ENCODE data around the gene CHSY1. TPM values are rescaled to one million over a fixed set of nuclear protein-coding genes. Genes with fewer than 3 reads are reported as not detected.

CHSY1 gene
- polyA plus RNA-seq, 1 donor from 2014 or later: 16.1 TPM

DNA sequence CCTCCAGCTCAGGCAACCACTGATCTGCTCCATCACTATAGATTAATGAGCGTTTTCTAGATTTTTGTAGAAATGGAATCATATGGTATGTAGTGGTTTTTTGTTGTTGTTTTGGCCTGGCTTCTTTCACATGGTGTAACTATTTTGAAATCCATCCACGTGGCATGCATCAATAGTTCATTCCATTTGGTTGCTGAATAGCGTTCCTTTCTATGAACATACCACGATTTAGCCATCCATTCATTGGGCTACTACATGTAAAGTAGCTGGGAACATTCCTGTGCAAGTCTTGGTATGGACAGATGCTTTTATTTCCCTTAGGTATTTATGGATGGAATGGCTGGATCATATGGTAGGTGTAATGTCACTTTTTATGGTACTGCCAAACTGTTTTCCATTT is 10.7 kb upstream of the CHSY1 start:
- Histone ChIP-seq H3K9ac (ENCODE audit: low read length) (no peak overlapping the region), H3K36me3 (ENCODE audit: insufficient read depth, low read length) (no peaks in the 10 kb centered on the region), H2AFZ (ENCODE audit: low read depth, low read length) (no peak overlapping the region), H3K4me2 (ENCODE audit: low read length) (no peak overlapping the region), H3K4me3 (ENCODE audit: low read length) (no peak overlapping the region), H3F3A (ENCODE audit: insufficient read depth, low read length, poor library complexity, severe bottlenecking) (no peaks in the 10 kb centered on the region), H4K20me1 (ENCODE audit: insufficient read depth) (no peaks in the 10 kb centered on the region), H3K27me3 (ENCODE audit: insufficient read depth, low read depth, low read length) (no peaks in the 10 kb centered on the region), H3K27ac (ENCODE audit: low read length) (no peak overlapping the region), H3K9me3 (ENCODE audit: low read length) (no peaks in the 10 kb centered on the region), H3K9me2 (ENCODE audit: insufficient read depth, low read length) (no peaks in the 10 kb centered on the region), H3K79me2 (replicated peaks; ENCODE audit: insufficient read depth, low read length) (no peaks in the 10 kb centered on the region)
- TF ChIP-seq MXI1 (conservative IDR thresholded peaks at IDR 0.05; ENCODE audit: poor library complexity, severe bottlenecking): no peak
- no peak for TF ChIP-seq EZH2 (IDR thresholded peaks at IDR 0.05; ENCODE audit: borderline replicate concordance, insufficient read depth, low read length, poor library complexity, severe bottlenecking)
- TF ChIP-seq, protein P1, sequence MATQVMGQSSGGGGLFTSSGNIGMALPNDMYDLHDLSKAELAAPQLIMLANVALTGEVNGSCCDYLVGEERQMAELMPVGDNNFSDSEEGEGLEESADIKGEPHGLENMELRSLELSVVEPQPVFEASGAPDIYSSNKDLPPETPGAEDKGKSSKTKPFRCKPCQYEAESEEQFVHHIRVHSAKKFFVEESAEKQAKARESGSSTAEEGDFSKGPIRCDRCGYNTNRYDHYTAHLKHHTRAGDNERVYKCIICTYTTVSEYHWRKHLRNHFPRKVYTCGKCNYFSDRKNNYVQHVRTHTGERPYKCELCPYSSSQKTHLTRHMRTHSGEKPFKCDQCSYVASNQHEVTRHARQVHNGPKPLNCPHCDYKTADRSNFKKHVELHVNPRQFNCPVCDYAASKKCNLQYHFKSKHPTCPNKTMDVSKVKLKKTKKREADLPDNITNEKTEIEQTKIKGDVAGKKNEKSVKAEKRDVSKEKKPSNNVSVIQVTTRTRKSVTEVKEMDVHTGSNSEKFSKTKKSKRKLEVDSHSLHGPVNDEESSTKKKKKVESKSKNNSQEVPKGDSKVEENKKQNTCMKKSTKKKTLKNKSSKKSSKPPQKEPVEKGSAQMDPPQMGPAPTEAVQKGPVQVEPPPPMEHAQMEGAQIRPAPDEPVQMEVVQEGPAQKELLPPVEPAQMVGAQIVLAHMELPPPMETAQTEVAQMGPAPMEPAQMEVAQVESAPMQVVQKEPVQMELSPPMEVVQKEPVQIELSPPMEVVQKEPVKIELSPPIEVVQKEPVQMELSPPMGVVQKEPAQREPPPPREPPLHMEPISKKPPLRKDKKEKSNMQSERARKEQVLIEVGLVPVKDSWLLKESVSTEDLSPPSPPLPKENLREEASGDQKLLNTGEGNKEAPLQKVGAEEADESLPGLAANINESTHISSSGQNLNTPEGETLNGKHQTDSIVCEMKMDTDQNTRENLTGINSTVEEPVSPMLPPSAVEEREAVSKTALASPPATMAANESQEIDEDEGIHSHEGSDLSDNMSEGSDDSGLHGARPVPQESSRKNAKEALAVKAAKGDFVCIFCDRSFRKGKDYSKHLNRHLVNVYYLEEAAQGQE (IDR thresholded peaks at IDR 0.05; ENCODE audit: borderline replicate concordance): no peak
- no peak for TF ChIP-seq SMC3 (conservative IDR thresholded peaks at IDR 0.05; ENCODE audit: poor library complexity)
- TF ChIP-seq, protein P2, sequence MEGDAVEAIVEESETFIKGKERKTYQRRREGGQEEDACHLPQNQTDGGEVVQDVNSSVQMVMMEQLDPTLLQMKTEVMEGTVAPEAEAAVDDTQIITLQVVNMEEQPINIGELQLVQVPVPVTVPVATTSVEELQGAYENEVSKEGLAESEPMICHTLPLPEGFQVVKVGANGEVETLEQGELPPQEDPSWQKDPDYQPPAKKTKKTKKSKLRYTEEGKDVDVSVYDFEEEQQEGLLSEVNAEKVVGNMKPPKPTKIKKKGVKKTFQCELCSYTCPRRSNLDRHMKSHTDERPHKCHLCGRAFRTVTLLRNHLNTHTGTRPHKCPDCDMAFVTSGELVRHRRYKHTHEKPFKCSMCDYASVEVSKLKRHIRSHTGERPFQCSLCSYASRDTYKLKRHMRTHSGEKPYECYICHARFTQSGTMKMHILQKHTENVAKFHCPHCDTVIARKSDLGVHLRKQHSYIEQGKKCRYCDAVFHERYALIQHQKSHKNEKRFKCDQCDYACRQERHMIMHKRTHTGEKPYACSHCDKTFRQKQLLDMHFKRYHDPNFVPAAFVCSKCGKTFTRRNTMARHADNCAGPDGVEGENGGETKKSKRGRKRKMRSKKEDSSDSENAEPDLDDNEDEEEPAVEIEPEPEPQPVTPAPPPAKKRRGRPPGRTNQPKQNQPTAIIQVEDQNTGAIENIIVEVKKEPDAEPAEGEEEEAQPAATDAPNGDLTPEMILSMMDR (IDR thresholded peaks at IDR 0.05; ENCODE audit: poor library complexity, severe bottlenecking): no peak
- no peak for TF ChIP-seq TAF1 (IDR thresholded peaks at IDR 0.05; ENCODE audit: low read depth)
- TF ChIP-seq POLR2AphosphoS5 (IDR thresholded peaks at IDR 0.05): no peak
- TF ChIP-seq RAD21 (conservative IDR thresholded peaks at IDR 0.05): no peak

DNA sequence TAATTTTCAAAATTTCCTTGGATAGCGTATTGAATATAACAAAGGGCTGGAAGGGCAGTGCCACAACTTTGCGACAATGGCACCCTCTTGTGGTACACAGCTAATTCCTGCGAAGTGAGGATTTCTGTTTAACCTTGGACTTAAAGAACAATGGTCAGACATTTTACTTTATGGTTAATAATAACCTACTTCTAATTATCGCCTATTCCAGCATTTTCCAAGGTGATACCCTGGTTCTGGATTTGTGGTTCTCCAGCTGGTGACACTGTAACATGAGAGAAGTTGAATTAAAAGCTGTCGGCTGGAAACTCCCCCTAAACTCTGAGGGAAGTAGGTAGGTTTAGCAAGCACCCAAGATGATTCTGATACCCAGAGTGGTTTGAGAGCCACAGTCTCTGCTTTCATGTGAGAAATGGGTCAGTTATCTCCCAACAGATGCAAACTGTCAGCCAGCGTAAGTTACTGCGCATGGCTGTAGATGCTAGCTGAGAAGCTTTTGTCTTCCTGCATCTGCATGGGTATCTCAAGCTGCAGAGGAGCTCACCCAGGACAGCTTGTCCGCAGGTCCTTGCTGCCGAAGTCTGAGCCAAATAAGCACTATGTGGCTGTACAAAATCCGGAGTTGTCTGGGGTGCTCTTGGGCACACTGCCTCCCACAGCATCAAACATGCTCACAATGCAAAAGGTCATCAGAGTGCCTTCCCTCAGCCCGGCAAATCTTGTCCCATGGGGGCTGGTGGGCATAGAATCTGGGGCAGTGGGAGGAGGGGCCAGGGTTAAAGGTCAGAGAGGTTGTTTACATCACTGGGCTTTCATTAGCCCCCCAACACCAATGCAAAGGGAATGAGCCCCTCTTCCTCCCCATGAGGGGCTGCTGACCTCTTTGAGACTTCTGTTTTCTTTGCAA is 6.6 kb upstream of the CHSY1 start:
- H3K4me3 ChIP-seq (ENCODE audit: low read length): no peak overlapping the region
- H3K36me3 ChIP-seq (ENCODE audit: insufficient read depth, low read length): no peaks in the 10 kb centered on the region
- no peaks in the 10 kb centered on the region for H3F3A ChIP-seq (ENCODE audit: insufficient read depth, low read length, poor library complexity, severe bottlenecking)
- no peaks in the 10 kb centered on the region for H3K27me3 ChIP-seq (ENCODE audit: insufficient read depth, low read depth, low read length)
- no peaks in the 10 kb centered on the region for H3K9me3 ChIP-seq (ENCODE audit: low read length)
- no peaks in the 10 kb centered on the region for H3K79me2 ChIP-seq (replicated peaks; ENCODE audit: insufficient read depth, low read length)
- H3K9me2 ChIP-seq (ENCODE audit: insufficient read depth, low read length): no peaks in the 10 kb centered on the region
- no peak overlapping the region for H3K4me2 ChIP-seq (ENCODE audit: low read length)
- H3K27ac ChIP-seq (ENCODE audit: low read length): no peak overlapping the region
- TF ChIP-seq, protein P1 (IDR thresholded peaks at IDR 0.05; ENCODE audit: borderline replicate concordance): no peak
- TF ChIP-seq EP300 (conservative IDR thresholded peaks at IDR 0.05; ENCODE audit: poor library complexity, severe bottlenecking): no peak
- TF ChIP-seq SMC3 (conservative IDR thresholded peaks at IDR 0.05; ENCODE audit: poor library complexity): peak; percentile 96
- no peak for TF ChIP-seq TAF1 (IDR thresholded peaks at IDR 0.05; ENCODE audit: low read depth)
- TF ChIP-seq, protein P2 (IDR thresholded peaks at IDR 0.05; ENCODE audit: poor library complexity, severe bottlenecking): peak; percentile 98
- peak; percentile 97 for TF ChIP-seq RAD21 (conservative IDR thresholded peaks at IDR 0.05)
- H4K20me1 ChIP-seq (ENCODE audit: insufficient read depth): no peaks in the 10 kb centered on the region
- H3K9ac ChIP-seq (ENCODE audit: low read length): no peak overlapping the region
- H2AFZ ChIP-seq (ENCODE audit: low read depth, low read length): no peak overlapping the region

All from neural cell (in vitro differentiated cells).